IMR-90 (cell line): Measurements from ENCODE around the gene PKP4. TPM values are rescaled to one million over a fixed set of nuclear protein-coding genes. Genes with fewer than 3 reads are reported as not detected.

Experiments used
- ATAC-seq: fragments of 200-7000 bp; cut with Tn5 transposase; 2 replicates; pipeline ENCODE4 v1.9.1; 2020; ENCODE audit warnings: low read depth, mild to moderate bottlenecking, moderate library complexity
- BruUV-seq: library from RNA; stranded (reverse); fragments of 400-500 nt; replicated peaks from 2 replicates; lab custom pipeline; 2021; lab: Mats Ljungman, UMichigan
- CTCF ChIA-PET: fragments of 300-600 bp; formaldehyde crosslinking; extraction: SDS; loops from one replicate; lab custom pipeline; 2021; ENCODE audit warnings: antibody characterized with exemption; lab: Yijun Ruan, JAX
- POLR2A ChIA-PET: fragments of 300-600 bp; sonication (Branson Sonifier 250); formaldehyde crosslinking; loops from one replicate; lab custom pipeline; 2022; ENCODE audit warnings: antibody characterized with exemption; ENCODE audit not compliant: unreplicated experiment; lab: Charles Lee
- DNase-seq: peaks from one replicate; pipeline ENCODE4 v3.0.0; 2013
- H2AFZ ChIP-seq: replicated peaks from 2 replicates; pipeline ENCODE3; 2013; ENCODE audit warnings: low read length, mild to moderate bottlenecking; ENCODE audit not compliant: poor library complexity
- H2AK5ac ChIP-seq: 2 replicates; pipeline ENCODE4 v1.6.1; 2013; ENCODE audit warnings: low read depth, low read length, inconsistent platforms
- H2AK9ac ChIP-seq: replicated peaks from 2 replicates; pipeline ENCODE3; 2013; ENCODE audit warnings: mild to moderate bottlenecking, low read depth, low read length, moderate library complexity; ENCODE audit not compliant: poor library complexity
- H2BK120ac ChIP-seq: 2 replicates; pipeline ENCODE4 v1.6.1; 2013; ENCODE audit warnings: low read depth, low read length, inconsistent platforms
- H2BK15ac ChIP-seq: 3 replicates; pipeline ENCODE4 v1.6.1; 2013; ENCODE audit warnings: low read depth, low read length, inconsistent platforms
- H2BK20ac ChIP-seq: 2 replicates; pipeline ENCODE4 v1.6.1; 2013; ENCODE audit warnings: low read depth, mild to moderate bottlenecking, inconsistent platforms, low read length, moderate library complexity
- H2BK5ac ChIP-seq: 2 replicates; pipeline ENCODE4 v1.6.1; 2013; ENCODE audit warnings: mild to moderate bottlenecking, low read depth, low read length, inconsistent platforms; ENCODE audit not compliant: poor library complexity, severe bottlenecking
- H3K14ac ChIP-seq: replicated peaks from 2 replicates; pipeline ENCODE4 v1.6.1; 2013; ENCODE audit warnings: low read depth, low read length, inconsistent platforms
- H3K18ac ChIP-seq: 2 replicates; pipeline ENCODE4 v1.6.1; 2013; ENCODE audit warnings: low read depth, low read length, control low read depth
- H3K23ac ChIP-seq: 2 replicates; pipeline ENCODE4 v1.6.1; 2013; ENCODE audit warnings: low read depth, low read length, inconsistent platforms
- H3K27ac ChIP-seq: 2 replicates; pipeline ENCODE4 v1.5.1; 2013; ENCODE audit warnings: mild to moderate bottlenecking, control low read depth, low read length; ENCODE audit not compliant: insufficient read depth
- H3K27me3 ChIP-seq: 2 replicates; pipeline ENCODE4 v1.6.1; 2013; ENCODE audit warnings: low read length; ENCODE audit not compliant: control insufficient read depth, insufficient read depth
- H3K36me3 ChIP-seq: 2 replicates; pipeline ENCODE4 v1.6.1; 2013; ENCODE audit warnings: low read length, mixed read lengths; ENCODE audit not compliant: control insufficient read depth, insufficient read depth
- H3K4ac ChIP-seq: 2 replicates; pipeline ENCODE4 v1.6.1; 2013; ENCODE audit warnings: low read depth, low read length, inconsistent platforms
- H3K4me1 ChIP-seq: 2 replicates; pipeline ENCODE4 v1.6.1; 2013; ENCODE audit warnings: low read length, mixed read lengths; ENCODE audit not compliant: control insufficient read depth, insufficient read depth
- H3K4me2 ChIP-seq: 2 replicates; pipeline ENCODE4 v1.6.1; 2013; ENCODE audit warnings: low read depth, mild to moderate bottlenecking, control low read depth, low read length, moderate library complexity
- H3K4me3 ChIP-seq: 2 replicates; pipeline ENCODE4 v1.5.1; 2013; ENCODE audit warnings: low read depth, mild to moderate bottlenecking, control low read depth, low read length, moderate library complexity; ENCODE audit not compliant: insufficient read depth
- H3K56ac ChIP-seq: 2 replicates; pipeline ENCODE4 v1.6.1; 2013; ENCODE audit warnings: low read length, inconsistent platforms; ENCODE audit not compliant: insufficient read depth; ENCODE audit errors: extremely low read depth
- H3K79me1 ChIP-seq, 2 experiments: 2 replicates each; pipeline ENCODE4 v1.6.1; 2013; ENCODE audit warnings: low read length in 2 of 2, inconsistent platforms in 1 of 2, low read depth in 1 of 2
- H3K9ac ChIP-seq: 2 replicates; pipeline ENCODE4 v1.6.1; 2013; ENCODE audit warnings: low read depth, low read length, control low read depth
- H3K9me1 ChIP-seq: 2 replicates; pipeline ENCODE4 v1.6.1; 2013; ENCODE audit warnings: low read length, inconsistent platforms; ENCODE audit not compliant: insufficient read depth
- H3K9me3 ChIP-seq: 2 replicates; pipeline ENCODE4 v1.6.1; 2013; ENCODE audit warnings: low read length; ENCODE audit not compliant: control insufficient read depth, insufficient read depth
- H4K20me1 ChIP-seq: 2 replicates; pipeline ENCODE4 v1.6.1; 2013; ENCODE audit warnings: low read length, inconsistent platforms; ENCODE audit not compliant: insufficient read depth
- H4K5ac ChIP-seq: 2 replicates; pipeline ENCODE4 v1.6.1; 2013; ENCODE audit warnings: mild to moderate bottlenecking, low read depth, low read length, control low read depth
- H4K8ac ChIP-seq, 2 experiments: 2 replicates each; pipeline ENCODE4 v1.6.1; 2013; ENCODE audit warnings: low read depth in 2 of 2, low read length in 2 of 2, control low read depth in 1 of 2, inconsistent platforms in 1 of 2
- H4K91ac ChIP-seq: 2 replicates; pipeline ENCODE4 v1.6.1; 2013; ENCODE audit warnings: low read depth, low read length, inconsistent platforms; ENCODE audit not compliant: insufficient read depth
- BHLHE40 ChIP-seq: fragments of 150-350 bp; IDR thresholded peaks from 2 replicates; pipeline ENCODE4 v1.6.1; 2016; ENCODE audit warnings: mild to moderate bottlenecking, low read depth, low read length
- CEBPB ChIP-seq: IDR thresholded peaks from 2 replicates; pipeline ENCODE4 v1.6.1; 2012; ENCODE audit warnings: low read depth, low read length, improper control_type of control experiment
- CHD1 ChIP-seq: IDR thresholded peaks from 2 replicates; pipeline ENCODE4 v1.6.1; 2012; ENCODE audit warnings: low read depth, low read length, improper control_type of control experiment
- FOS ChIP-seq: fragments of 150-350 bp; IDR thresholded peaks from 2 replicates; pipeline ENCODE4 v1.6.1; 2016; ENCODE audit warnings: low read depth, low read length
- MAFK ChIP-seq: IDR thresholded peaks from 2 replicates; pipeline ENCODE4 v1.6.1; 2012; ENCODE audit warnings: low read depth, low read length, improper control_type of control experiment
- MAZ ChIP-seq: IDR thresholded peaks from 2 replicates; pipeline ENCODE4 v1.6.1; 2012; ENCODE audit warnings: low read depth, mild to moderate bottlenecking, low read length, improper control_type of control experiment, moderate library complexity, borderline replicate concordance
- MXI1 ChIP-seq: IDR thresholded peaks from 2 replicates; pipeline ENCODE4 v1.6.1; 2012; ENCODE audit warnings: low read depth, mild to moderate bottlenecking, low read length, moderate library complexity, borderline replicate concordance
- NFE2L2 ChIP-seq: fragments of 150-350 bp; IDR thresholded peaks from 2 replicates; pipeline ENCODE4 v1.6.1; 2016; ENCODE audit warnings: low read depth, mild to moderate bottlenecking, low read length
- POLR2A ChIP-seq: IDR thresholded peaks from 2 replicates; pipeline ENCODE4 v1.6.1; 2012; ENCODE audit warnings: mild to moderate bottlenecking, low read depth, low read length
- RAD21 ChIP-seq: IDR thresholded peaks from 2 replicates; pipeline ENCODE4 v1.6.1; 2012; ENCODE audit warnings: low read length, improper control_type of control experiment
- RCOR1 ChIP-seq: IDR thresholded peaks from 2 replicates; pipeline ENCODE4 v1.6.1; 2012; ENCODE audit warnings: mild to moderate bottlenecking, low read length, improper control_type of control experiment; ENCODE audit not compliant: insufficient replicate concordance
- RFX5 ChIP-seq: IDR thresholded peaks from 2 replicates; pipeline ENCODE4 v1.8.0; 2012; ENCODE audit warnings: low read depth, mild to moderate bottlenecking, low read length, moderate library complexity
- SMC3 ChIP-seq: fragments of 150-350 bp; IDR thresholded peaks from 2 replicates; pipeline ENCODE4 v1.6.1; 2016; ENCODE audit warnings: low read depth, mild to moderate bottlenecking, antibody characterized with exemption, low read length, moderate library complexity
- WGBS, 2 experiments: methylation state at CpG; one replicate each; pipeline versions ENCODE4 v1.1.5 to v1.1.7; 2013; ENCODE audit warnings: missing lambda C conversion rate in 2 of 2; ENCODE audit not compliant: insufficient read length in 1 of 2; ENCODE audit errors: extremely low coverage in 2 of 2; 5-methylcytosine and 5-hydroxymethylcytosine counted together
- dilution Hi-C: fragments of 300-500 bp; cut with HindIII; formaldehyde crosslinking; loops from one replicate; pipeline ENCODE4 v1.14.3; 2018; ENCODE audit warnings: low sequenced_read_pairs; ENCODE audit not compliant: unreplicated experiment
- in situ Hi-C: fragments of 300-500 bp; cut with MboI; formaldehyde crosslinking; loops from 3 replicates; pipeline ENCODE4 v1.14.3; 2019; ENCODE audit warnings: low sequenced_read_pairs, inconsistent platforms, mixed read lengths
- intact Hi-C: fragments of 100-400 bp; cut with micrococcal nuclease; formaldehyde crosslinking; loops from 2 replicates; pipeline ENCODE4 v1.10.0; 2022
- polyA plus RNA-seq, 3 experiments: library from polyadenylated mRNA; depleted of rRNA; stranded (reverse); fragments of >200 nt; gene quantifications; 2 replicates each; pipeline ENCODE4 v1.2.3, GENCODE V29; 2012; ENCODE audit warnings: low replicate concordance in 1 of 3
- total RNA-seq: library from RNA; depleted of rRNA; stranded (reverse); fragments of >200 nt; gene quantifications from 2 replicates; pipeline ENCODE4 v1.2.3, GENCODE V29; 2012
- TF ChIP-seq, protein P1 (sequence below): fragments of 150-350 bp; IDR thresholded peaks from 2 replicates; pipeline ENCODE4 v1.6.1; 2016; ENCODE audit warnings: low read depth, mild to moderate bottlenecking, low read length, moderate library complexity, borderline replicate concordance
- TF ChIP-seq, protein P2 (sequence below): fragments of 150-350 bp; IDR thresholded peaks from 2 replicates; pipeline ENCODE4 v1.6.1; 2017; ENCODE audit warnings: mild to moderate bottlenecking, antibody characterized with exemption, low read length, low read depth
- TF ChIP-seq, protein P3 (sequence below): conservative IDR thresholded peaks from 2 replicates; pipeline ENCODE4 v1.5.1; 2012; ENCODE audit warnings: mild to moderate bottlenecking, low read depth, low read length, improper control_type of control experiment

PKP4 gene
- total and polyA plus RNA-seq, 2 of the 4 experiments (the other 2 are of a cell fraction): 20.1 to 37.8 TPM

GRCh38 chr2:158478816-158479215, 22.1 kb downstream of the PKP4 start:
- Histone ChIP-seq H4K8ac (no peak overlapping the region), H2AFZ (no peak overlapping the region), H3K4me3 (no peak overlapping the region), H2AK5ac (no peak overlapping the region), H3K18ac (no peak overlapping the region), H2BK15ac (no peak overlapping the region), H3K56ac (no peak overlapping the region), H3K36me3 (no peaks in the 10 kb centered on the region), H2BK20ac (no peak overlapping the region), H4K5ac (no peak overlapping the region), H3K79me1 (peaks cover 21 to 23% of the 10 kb centered on the region in 2 experiments), H3K9me3 (no peaks in the 10 kb centered on the region), H2BK120ac (no peak overlapping the region), H3K4ac (no peak overlapping the region), H2AK9ac (no peak overlapping the region), H3K4me1 (peaks cover 2% of the 10 kb centered on the region; the same call in 1 of the 2 replicates), H3K9me1 (no peaks in the 10 kb centered on the region), H3K27me3 (no peaks in the 10 kb centered on the region), H3K14ac (no peak overlapping the region), H4K20me1 (no peaks in the 10 kb centered on the region), H3K9ac (no peak overlapping the region), H4K91ac (no peak overlapping the region), H2BK5ac (no peak overlapping the region), H3K27ac (no peak overlapping the region), H3K4me2 (no peak overlapping the region), H3K23ac (no peak overlapping the region)
- intact Hi-C loops (no loop called here), dilution Hi-C loops (no loop called here), in situ Hi-C loops (no loop called here)
- ChIA-PET CTCF (no interaction called here), POLR2A (no interaction called here)
- no TSS peak for BruUV-seq
- ATAC-seq (no peak), DNase-seq (no peak)
- no CpG with 5 or more reads among the region's 1 CpG for WGBS, 2 experiments
- TF ChIP-seq, protein P1, sequence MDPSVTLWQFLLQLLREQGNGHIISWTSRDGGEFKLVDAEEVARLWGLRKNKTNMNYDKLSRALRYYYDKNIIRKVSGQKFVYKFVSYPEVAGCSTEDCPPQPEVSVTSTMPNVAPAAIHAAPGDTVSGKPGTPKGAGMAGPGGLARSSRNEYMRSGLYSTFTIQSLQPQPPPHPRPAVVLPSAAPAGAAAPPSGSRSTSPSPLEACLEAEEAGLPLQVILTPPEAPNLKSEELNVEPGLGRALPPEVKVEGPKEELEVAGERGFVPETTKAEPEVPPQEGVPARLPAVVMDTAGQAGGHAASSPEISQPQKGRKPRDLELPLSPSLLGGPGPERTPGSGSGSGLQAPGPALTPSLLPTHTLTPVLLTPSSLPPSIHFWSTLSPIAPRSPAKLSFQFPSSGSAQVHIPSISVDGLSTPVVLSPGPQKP: no peak
- TF ChIP-seq RAD21 (no peak), FOS (no peak), BHLHE40 (no peak), CEBPB (no peak), MXI1 (no peak), MAZ (no peak), NFE2L2 (no peak), RFX5 (no peak), CHD1 (no peak), POLR2A (no peak), SMC3 (no peak), MAFK (no peak), RCOR1 (no peak)
- TF ChIP-seq, protein P2, sequence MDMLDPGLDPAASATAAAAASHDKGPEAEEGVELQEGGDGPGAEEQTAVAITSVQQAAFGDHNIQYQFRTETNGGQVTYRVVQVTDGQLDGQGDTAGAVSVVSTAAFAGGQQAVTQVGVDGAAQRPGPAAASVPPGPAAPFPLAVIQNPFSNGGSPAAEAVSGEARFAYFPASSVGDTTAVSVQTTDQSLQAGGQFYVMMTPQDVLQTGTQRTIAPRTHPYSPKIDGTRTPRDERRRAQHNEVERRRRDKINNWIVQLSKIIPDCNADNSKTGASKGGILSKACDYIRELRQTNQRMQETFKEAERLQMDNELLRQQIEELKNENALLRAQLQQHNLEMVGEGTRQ: no peak
- TF ChIP-seq, protein P3, sequence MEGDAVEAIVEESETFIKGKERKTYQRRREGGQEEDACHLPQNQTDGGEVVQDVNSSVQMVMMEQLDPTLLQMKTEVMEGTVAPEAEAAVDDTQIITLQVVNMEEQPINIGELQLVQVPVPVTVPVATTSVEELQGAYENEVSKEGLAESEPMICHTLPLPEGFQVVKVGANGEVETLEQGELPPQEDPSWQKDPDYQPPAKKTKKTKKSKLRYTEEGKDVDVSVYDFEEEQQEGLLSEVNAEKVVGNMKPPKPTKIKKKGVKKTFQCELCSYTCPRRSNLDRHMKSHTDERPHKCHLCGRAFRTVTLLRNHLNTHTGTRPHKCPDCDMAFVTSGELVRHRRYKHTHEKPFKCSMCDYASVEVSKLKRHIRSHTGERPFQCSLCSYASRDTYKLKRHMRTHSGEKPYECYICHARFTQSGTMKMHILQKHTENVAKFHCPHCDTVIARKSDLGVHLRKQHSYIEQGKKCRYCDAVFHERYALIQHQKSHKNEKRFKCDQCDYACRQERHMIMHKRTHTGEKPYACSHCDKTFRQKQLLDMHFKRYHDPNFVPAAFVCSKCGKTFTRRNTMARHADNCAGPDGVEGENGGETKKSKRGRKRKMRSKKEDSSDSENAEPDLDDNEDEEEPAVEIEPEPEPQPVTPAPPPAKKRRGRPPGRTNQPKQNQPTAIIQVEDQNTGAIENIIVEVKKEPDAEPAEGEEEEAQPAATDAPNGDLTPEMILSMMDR: no peak
